NCI-H446 (cell line): ENCODE measurements around the gene COL5A2.

Experiments
- DNase-seq, 2 experiments: peaks; one replicate each; lab custom pipeline; 2025; lab: John Stamatoyannopoulos, UW

The COL5A2 gene

GRCh38 chr2:189179570-189179950 is at the start of gene COL5A2:
Gene COL5A2 (minus strand): TSS chr2:189179761. CDS start chr2:189179604, 157 bp downstream.
- DNase-seq: no peak

DNA sequence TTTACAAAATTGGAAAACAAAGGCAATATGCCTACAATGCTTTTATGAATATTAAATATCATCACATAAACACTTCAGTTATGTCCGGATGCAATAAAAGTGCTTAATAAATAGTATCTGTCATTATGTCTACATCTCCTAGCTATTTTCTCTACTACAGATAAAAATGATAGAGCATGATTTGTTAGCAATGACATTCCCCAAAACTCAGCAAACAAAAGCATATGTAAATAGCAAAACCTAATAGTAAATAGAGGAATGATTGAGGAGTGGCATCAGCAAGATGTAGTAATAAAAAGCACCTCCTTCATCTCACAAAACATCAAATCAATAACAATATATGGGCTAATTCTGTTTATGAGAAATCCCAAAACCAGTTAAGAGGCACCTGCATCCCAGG is 46.5 kb upstream of the COL5A2 start:
- no peak for DNase-seq

DNA sequence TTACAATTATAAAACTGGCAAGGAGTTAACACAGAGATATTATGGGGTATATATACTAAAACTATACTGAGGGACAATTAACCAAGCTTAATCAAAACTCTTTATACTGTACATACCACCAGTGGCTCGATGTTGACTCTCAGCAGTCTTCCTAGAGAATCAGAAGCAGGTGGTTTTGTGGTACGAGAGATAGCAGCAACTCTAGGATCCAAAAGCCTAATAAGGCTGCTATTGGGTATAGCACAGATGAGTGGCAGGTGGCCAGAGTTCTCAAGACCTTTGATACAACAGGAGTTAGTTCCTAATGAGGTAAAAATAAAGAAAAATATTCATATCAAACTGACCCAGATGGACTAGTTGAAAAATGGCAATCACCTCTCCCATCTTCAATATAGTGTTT is 45.5 kb upstream of the COL5A2 start:
- no peak for DNase-seq

DNA sequence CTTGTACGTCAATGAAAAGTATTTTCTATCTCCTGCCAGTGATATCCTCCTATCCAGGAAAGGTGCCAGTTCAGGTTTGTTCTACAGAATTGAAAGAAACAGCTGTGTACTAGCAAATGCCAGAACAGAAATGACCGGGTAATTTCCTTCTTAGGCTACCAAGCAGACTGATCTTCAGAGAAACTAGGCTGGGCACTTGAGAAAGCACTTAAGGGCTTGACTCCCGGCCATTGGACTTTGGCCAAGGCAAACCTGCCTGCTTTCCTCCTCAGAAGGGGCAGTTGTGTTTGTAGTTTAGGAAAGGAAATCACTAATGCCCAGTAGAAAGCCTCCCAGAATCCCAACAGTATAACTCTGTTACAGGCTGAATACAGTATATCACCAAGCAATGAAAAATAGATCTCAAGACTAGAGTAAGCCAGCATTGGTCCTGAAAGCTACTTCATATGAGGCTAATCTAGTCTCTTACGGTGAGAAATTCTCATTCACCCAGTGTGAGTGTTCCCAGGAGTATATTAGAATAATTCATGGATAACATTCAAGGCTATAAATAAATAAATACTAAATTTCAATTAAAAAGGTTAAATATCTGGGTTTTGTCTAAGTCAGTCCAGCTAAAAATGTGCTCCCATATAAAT is 43.0 kb upstream of the COL5A2 start:
- DNase-seq: peak in 1 of 2 experiments; percentile 40

DNA sequence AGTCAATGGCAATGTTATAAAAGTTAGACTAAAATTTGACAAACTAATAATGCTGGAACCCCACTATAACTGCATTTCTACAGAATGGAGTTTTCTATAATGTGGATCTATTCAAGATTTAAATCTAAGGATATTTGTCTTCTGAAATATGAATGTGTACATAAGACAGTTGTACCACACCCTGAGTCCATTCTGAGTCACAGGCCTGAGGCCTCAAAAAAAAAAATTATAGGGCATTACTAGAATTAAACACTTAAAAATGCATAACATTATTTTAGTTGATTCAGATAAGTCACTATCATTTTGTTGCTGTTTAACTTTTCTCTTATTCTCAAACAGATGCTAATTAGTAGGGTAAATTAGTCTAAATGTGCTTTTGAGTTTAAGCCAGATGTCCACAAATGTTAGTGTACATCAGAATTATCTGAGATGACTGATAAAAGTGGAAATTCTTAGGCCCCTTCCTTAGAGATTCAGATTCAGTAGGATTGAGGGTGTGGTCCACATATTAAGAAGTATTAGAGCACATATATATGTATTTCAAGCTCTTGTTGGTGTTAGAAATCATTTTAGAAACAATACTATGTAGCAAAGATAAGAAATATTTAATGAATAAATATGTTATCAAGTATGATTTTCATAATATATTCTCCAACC is 42.4 kb upstream of the COL5A2 start:
- DNase-seq: no peak

DNA sequence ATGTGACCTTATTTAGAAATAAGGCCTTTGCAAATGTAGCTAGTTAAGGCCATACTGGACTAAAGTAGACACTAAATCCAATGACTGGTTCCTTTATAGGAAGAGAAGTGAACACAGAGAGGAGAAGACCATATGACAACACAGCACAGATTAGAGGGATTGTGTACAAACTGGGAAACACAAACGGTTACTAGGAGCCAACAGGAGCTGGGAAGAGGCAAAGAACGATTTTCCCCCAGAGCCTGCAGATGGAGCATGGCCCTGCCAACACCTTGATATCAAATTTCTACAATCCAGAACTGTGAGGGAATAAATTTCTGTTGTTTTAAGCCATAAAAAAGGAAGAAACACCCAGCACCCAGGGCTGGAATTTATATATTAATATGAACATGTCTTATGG is 38.7 kb upstream of the COL5A2 start:
- no peak for DNase-seq

DNA sequence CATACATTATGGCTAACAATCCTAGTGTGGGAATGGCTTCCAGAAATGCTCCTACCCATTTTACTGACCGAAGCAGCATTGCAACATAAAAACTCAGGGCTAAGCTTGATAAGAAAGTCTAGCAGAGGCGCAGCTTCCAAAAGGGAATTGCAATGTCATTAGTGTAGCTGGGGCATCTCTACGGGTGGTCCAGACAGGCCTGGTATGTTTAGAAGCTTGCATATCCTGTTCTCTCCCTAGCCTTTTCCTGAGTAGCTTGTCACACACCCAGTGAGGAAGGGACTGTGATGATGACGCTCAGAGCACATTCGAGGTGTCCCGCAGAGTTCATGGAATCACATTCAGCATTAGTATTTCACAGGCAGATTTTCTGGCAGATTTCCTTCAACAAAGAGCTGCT is 38.0 kb upstream of the COL5A2 start:
- no peak for DNase-seq

DNA sequence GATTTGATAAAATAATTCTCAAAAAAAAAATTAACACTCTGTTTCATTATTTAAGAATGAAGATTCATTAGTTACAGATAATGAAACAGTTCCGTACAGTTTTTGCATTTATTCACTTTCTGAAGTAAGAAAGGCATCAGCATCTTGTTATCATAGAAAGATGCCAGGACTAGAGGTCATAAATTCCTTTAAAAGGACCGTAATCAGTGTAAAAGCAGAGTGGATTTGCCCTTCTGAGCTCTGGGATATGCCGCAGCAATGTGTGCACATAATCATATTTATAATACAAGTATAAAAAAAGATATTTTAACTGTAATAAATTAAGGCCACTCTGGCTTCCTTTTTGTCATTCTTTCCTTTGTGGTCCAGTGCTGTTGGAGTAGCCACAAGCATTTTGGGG is 37.5 kb upstream of the COL5A2 start:
- DNase-seq: no peak

DNA sequence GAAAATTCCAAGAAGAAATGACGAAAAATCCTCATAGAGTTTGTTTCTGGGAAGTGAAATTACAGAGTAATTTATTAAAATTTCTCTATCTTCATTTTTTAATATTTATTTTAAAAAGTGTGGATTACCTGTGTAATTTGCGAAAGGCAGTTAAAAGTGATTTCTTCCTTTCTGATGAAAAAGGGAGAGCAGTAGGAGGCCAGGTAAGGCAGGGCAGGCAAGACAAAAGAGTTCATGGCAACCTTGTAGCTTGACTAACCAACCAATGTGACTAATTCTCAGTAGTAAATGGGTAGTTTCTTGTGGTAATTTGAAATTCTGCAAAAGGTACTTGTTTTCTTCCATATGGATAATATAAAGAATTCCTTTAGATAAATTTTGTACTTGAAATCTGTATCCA is 34.9 kb upstream of the COL5A2 start:
- no peak for DNase-seq

DNA sequence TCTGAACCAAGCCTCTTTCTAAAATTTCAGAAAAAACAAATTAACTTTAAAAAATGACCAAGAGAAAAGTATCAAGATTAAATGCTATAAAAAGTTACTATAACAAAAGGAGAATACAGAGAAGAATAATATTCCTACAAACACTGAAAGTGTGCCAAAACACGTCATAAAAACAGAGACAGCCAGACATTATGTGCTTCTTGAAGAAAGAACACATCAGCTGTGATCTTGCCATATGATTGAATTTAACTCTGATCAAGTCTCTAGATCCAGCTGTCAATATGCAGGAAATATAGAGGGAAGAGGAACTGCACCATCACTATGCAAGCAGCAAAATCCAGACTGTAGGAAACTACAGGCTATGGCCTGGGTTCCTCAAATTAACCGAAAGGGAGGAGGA is 33.7 kb upstream of the COL5A2 start:
- DNase-seq: no peak

GRCh38 chr2:189210250-189211087 is 30.9 kb upstream of the COL5A2 start:
- DNase-seq: peak; percentile 3 to 53

DNA sequence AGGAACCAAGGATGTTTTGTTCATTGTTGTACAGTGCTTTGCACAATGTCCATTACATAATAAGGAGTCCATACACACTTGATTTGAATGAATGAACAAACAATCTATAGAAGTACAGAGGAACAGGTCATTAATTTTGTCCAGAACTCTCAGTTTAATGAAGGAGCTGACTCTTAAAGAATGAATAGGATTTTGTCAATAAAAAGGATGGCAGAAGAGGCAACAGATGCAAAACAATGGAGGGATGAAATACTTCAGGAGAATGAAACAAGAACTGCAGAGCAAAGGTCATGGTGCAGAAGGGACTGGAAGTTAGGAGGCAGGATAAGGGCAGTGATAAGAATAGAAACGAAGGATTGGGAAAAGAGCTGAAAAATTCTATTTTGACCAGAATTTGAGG is 28.7 kb upstream of the COL5A2 start:
- DNase-seq: no peak

DNA sequence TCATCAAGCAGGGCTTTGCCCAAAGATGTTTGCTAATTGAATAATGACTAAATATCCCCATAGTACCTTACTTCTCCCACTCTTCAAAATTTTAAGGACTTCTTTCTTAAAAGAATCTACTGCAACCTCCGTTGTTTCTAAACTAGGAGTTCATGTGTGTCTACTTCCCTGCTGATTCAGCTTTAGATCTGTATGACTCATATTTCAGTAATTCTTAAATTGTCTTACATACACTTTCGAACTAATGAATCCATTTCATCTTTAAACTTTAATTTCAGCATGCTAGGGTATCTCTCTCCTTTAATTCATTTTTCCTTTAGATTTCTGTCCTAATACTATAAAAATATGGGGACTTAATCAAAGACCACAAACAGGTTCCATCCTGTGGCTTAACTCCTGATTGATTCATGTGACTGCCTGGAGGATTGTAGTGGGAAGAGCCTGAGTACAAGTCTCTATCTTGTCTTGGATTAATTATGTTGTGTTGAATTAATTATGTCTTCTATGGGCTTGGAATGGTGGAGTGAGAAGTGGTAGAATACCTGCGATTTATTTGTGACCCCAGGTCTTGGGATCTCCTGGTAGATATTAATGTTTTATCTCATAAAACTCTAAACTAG is 24.9 kb upstream of the COL5A2 start:
- no peak for DNase-seq

- DNase-seq: no peak
Measured at GRCh38 chr2:189203177-189203799, 23.7 kb upstream of the COL5A2 start.

GRCh38 chr2:189199797-189200196 is 20.2 kb upstream of the COL5A2 start:
- no peak for DNase-seq

DNA sequence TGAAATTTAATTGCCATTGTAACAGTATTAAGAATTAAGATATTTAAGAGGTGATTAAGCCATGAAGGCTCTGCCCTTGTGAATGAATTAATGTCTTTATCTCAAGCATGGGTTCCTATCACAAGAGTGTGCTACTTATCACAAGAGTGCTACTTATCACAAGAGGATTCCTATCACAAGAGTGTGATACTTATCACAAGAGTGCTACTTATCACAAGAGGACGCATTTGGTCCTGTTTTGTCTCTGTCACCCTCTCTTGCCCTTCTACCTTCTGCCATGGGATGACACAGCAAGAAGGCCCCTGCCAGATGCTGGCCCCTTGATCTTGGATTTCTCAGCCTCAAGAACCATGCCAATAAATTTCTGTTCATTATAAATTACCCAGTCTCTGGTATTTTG is 13.2 kb upstream of the COL5A2 start:
- no peak for DNase-seq

DNA sequence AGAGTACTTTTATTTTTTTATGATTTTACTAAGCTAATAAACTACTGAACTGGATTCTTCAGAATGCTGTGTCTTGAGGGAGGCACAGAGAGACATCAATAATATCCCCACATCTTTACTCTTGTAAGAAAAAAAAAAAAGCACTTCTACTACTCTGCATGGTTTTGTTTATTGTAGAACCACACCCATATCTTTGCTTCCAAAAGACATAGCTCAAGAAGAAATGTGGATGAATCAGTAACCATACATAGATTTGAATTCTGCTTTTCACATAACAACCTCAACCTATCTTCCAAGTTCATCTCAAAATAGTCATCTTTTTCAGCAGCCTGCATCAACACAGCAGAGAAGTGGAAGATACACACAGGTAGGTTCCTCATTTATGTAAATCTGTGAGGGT is 12.2 kb upstream of the COL5A2 start:
- no peak for DNase-seq

GRCh38 chr2:189190685-189191084 is 11.1 kb upstream of the COL5A2 start:
- DNase-seq: no peak

DNA sequence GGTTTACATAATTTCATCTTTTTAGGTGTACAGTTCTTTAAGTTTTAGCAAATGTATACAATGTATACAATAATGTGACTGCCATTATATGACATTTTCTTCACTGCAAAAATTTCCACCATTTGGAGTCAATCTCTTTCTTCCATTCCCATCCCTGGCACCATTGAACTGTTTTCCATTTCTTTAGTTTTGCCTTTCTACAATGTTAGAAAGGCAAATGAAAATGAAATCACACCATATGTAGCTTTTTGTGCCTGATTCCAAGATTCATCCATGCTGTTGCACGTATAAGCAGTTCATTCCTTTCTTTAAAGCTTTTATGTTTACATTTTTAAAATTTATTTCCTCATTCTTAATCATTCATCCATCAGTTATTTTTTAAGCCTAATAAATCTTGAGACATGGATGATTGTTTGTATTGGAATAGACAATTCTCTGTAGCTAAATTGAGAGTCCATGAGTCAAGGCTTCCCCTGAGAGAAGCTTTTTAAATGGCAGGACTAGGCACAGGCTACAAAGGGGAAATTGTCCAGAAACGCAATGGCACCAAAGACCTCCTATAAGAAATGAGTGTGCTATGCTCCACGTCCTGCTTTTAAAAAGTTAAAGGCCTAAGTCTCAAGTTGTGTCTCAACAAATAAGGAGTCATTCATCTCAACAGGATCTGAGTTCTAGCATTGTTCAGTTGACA is 8.7 kb upstream of the COL5A2 start:
- no peak for DNase-seq

GRCh38 chr2:189183170-189183569 is 3.6 kb upstream of the COL5A2 start:
- DNase-seq: no peak

- no peak for DNase-seq
Measured at GRCh38 chr2:189181706-189182105, 2.1 kb upstream of the COL5A2 start.
